HepG2 (cell line): ENCODE results near the gene NEK7. TPM values are rescaled to one million over a fixed set of nuclear protein-coding genes. Genes with fewer than 3 reads are reported as not detected.

Experiments
- ATAC-seq: fragments of 200-7000 bp; cut with Tn5 transposase; 3 replicates; pipeline ENCODE4 v1.9.1; 2020; ENCODE audit warnings: mild to moderate bottlenecking, moderate library complexity
- BruUV-seq: library from RNA; stranded (reverse); fragments of 400-500 nt; replicated peaks from 2 replicates; lab custom pipeline; 2021; lab: Mats Ljungman, UMichigan
- CTCF ChIA-PET: fragments of 300-600 bp; formaldehyde crosslinking; extraction: SDS; loops from one replicate; lab custom pipeline; 2021; ENCODE audit warnings: low total read pairs, inconsistent platforms, low intra/inter-chr PET ratio; lab: Yijun Ruan, JAX
- POLR2A ChIA-PET: fragments of 350-600 bp; sonication (Branson Sonifier 250); formaldehyde crosslinking; loops from one replicate; lab custom pipeline; 2020; ENCODE audit warnings: antibody characterized with exemption, inconsistent platforms; lab: Yijun Ruan, JAX
- DNase-seq: peaks from one replicate; pipeline ENCODE4 v3.0.0-alpha.2; 2015; ENCODE audit warnings: low spot score
- FAIRE-seq: peaks from 3 replicates; lab custom pipeline; 2011; peaks lifted over from hg19 to GRCh38; lab: Jason Lieb, UNC
- H2AFZ ChIP-seq: one replicate; pipeline ENCODE4 v1.6.1; 2011; ENCODE audit warnings: low read length, inconsistent platforms
- H3K27ac ChIP-seq: fragments of 300-600 bp; 3 replicates; pipeline ENCODE4 v1.8.0; 2011; ENCODE audit warnings: mixed run types, mild to moderate bottlenecking, mixed read lengths, low read length, inconsistent platforms; ENCODE audit not compliant: insufficient read depth; ENCODE audit errors: extremely low read length
- H3K27me3 ChIP-seq, 2 experiments: fragments of 200-600 bp in 1 of 2; 2 replicates in 1 of 2; 3 replicates in 1 of 2; pipeline versions ENCODE4 v1.6.0 to v1.8.0; 2011; ENCODE audit warnings: low read length in 2 of 2, mild to moderate bottlenecking in 2 of 2, moderate library complexity in 2 of 2, inconsistent platforms in 1 of 2; ENCODE audit not compliant: insufficient read depth in 2 of 2, control insufficient read depth in 1 of 2
- H3K36me3 ChIP-seq, 2 experiments: fragments of 200-600 bp in 1 of 2; replicated peaks in 1 of 2; 2 replicates in 1 of 2; 3 replicates in 1 of 2; pipeline versions ENCODE4 v1.5.1 to v1.8.0; 2011; ENCODE audit warnings: low read length in 2 of 2, inconsistent platforms in 1 of 2; ENCODE audit not compliant: insufficient read depth in 2 of 2, control insufficient read depth in 1 of 2
- H3K4me1 ChIP-seq: 2 replicates; pipeline ENCODE4 v1.5.1; 2012; ENCODE audit warnings: low read length, inconsistent platforms; ENCODE audit not compliant: insufficient read depth
- H3K4me2 ChIP-seq: 2 replicates; pipeline ENCODE4 v1.6.0; 2011; ENCODE audit warnings: low read depth, low read length, inconsistent platforms
- H3K4me3 ChIP-seq, 3 experiments: fragments of 200-600 bp in 1 of 3; sonication (generic), shearing (Covaris generic) in 1 of 3; replicated peaks in 1 of 3; 2 replicates each; pipeline ENCODE4 v1.5.1; 2011 to 2016; ENCODE audit warnings: low read length in 3 of 3, inconsistent platforms in 2 of 3, low read depth in 2 of 3, mild to moderate bottlenecking in 2 of 3, control low read depth in 1 of 3, mixed read lengths in 1 of 3; ENCODE audit not compliant: insufficient read depth in 1 of 3
- H3K79me2 ChIP-seq: one replicate; pipeline ENCODE4 v1.6.1; 2011; ENCODE audit warnings: low read length, inconsistent platforms; ENCODE audit not compliant: insufficient read depth
- H3K9ac ChIP-seq: 2 replicates; pipeline ENCODE4 v1.6.0; 2011; ENCODE audit warnings: mild to moderate bottlenecking, low read depth, low read length, inconsistent platforms; ENCODE audit not compliant: insufficient read depth
- H3K9me3 ChIP-seq: 2 replicates; pipeline ENCODE4 v1.5.1; 2012; ENCODE audit warnings: mild to moderate bottlenecking, low read length
- H4K20me1 ChIP-seq: 2 replicates; pipeline ENCODE4 v1.6.0; 2011; ENCODE audit warnings: inconsistent platforms, mild to moderate bottlenecking, low read length, moderate library complexity; ENCODE audit not compliant: insufficient read depth
- AGO1 ChIP-seq: fragments of 200-400 bp; formaldehyde crosslinking; IDR thresholded peaks from 2 replicates; pipeline ENCODE4 v1.6.1; 2017; ENCODE audit warnings: mild to moderate bottlenecking, low read depth, low read length, moderate library complexity; ENCODE audit not compliant: poor library complexity, severe bottlenecking
- CREB1 ChIP-seq, 2 experiments: fragments of 450-650 bp in 1 of 2; IDR thresholded peaks; 2 replicates each; pipeline ENCODE4 v1.6.1; 2016 to 2017; ENCODE audit warnings: control low read depth in 1 of 2, mild to moderate bottlenecking in 1 of 2, missing compliant biosample characterization in 1 of 2, missing genetic modification characterization in 1 of 2
- MEF2D ChIP-seq: sonication (generic); formaldehyde crosslinking; IDR thresholded peaks from 2 replicates; pipeline ENCODE4 v1.5.1; 2020; ENCODE audit warnings: mild to moderate bottlenecking, missing genetic modification reagents
- NR2F2 ChIP-seq: IDR thresholded peaks from 2 replicates; pipeline ENCODE4 v1.6.1; 2012; ENCODE audit warnings: low read depth, inconsistent platforms, borderline replicate concordance
- NRL ChIP-seq: sonication (generic); formaldehyde crosslinking; IDR thresholded peaks from 2 replicates; pipeline ENCODE4 v1.5.0; 2020; ENCODE audit warnings: missing genetic modification reagents, mild to moderate bottlenecking, moderate library complexity, borderline replicate concordance
- PRMT3 ChIP-seq: sonication (generic); formaldehyde crosslinking; IDR thresholded peaks from 2 replicates; pipeline ENCODE4 v1.8.1; 2022; ENCODE audit warnings: low read depth, mild to moderate bottlenecking, moderate library complexity, missing genetic modification reagents, borderline replicate concordance
- SAP130 ChIP-seq: IDR thresholded peaks from 2 replicates; pipeline ENCODE4 v1.6.1; 2016; ENCODE audit warnings: low read depth
- ZFP36L2 ChIP-seq: sonication (generic); formaldehyde crosslinking; IDR thresholded peaks from 2 replicates; pipeline ENCODE4 v1.4.0; 2020; ENCODE audit warnings: missing genetic modification reagents
- ZNF225 ChIP-seq: sonication (generic); formaldehyde crosslinking; IDR thresholded peaks from 2 replicates; pipeline ENCODE4 v1.4.0; 2020; ENCODE audit warnings: mild to moderate bottlenecking, missing genetic modification reagents
- ZNF841 ChIP-seq: sonication (generic); formaldehyde crosslinking; IDR thresholded peaks from 2 replicates; pipeline ENCODE4 v1.8.1; 2023; ENCODE audit warnings: missing genetic modification reagents, borderline replicate concordance
- WGBS: methylation state at CpG from one replicate; pipeline ENCODE4 v1.1.6; 2017; ENCODE audit warnings: low lambda C conversion rate; 5-methylcytosine and 5-hydroxymethylcytosine counted together
- in situ Hi-C: cut with HindIII; loops from 2 replicates; pipeline ENCODE4 v1.10.0; 2017; ENCODE audit warnings: low pct_unique_long_range_greater_than_20kb; ENCODE audit not compliant: extremely low pct_ligation_motif_present
- intact Hi-C: fragments of 100-400 bp; cut with micrococcal nuclease; formaldehyde crosslinking; loops from one replicate; pipeline ENCODE4 v1.10.0; 2022; ENCODE audit not compliant: unreplicated experiment
- polyA plus RNA-seq, 8 experiments: library from polyadenylated mRNA; depleted of rRNA in 3 of 8; stranded (reverse) in 7 of 8; unstranded in 1 of 8; fragments of >200 nt; fragmentation: Illumina TruSeq in 4 of 8; extraction: Trizol in 4 of 8; gene quantifications; 2 replicates each; pipeline versions ENCODE4 v1.2.1 to v1.2.3, GENCODE V29; 2011 to 2016; ENCODE audit warnings: low read depth in 4 of 8, missing spikeins in 1 of 8, mixed read lengths in 1 of 8; ENCODE audit not compliant: insufficient read depth in 1 of 8
- total RNA-seq, 5 experiments: library from RNA; depleted of rRNA; stranded (reverse); fragments of >200 nt; fragmentation: Illumina TruSeq; extraction: Trizol; gene quantifications; 2 replicates each; pipeline ENCODE4 v1.2.3, GENCODE V29; 2016; ENCODE audit warnings: low read depth in 1 of 5
- TF ChIP-seq, protein P1 (sequence below): sonication (generic); formaldehyde crosslinking; IDR thresholded peaks from 2 replicates; pipeline ENCODE4 v1.4.0; 2020; ENCODE audit warnings: missing genetic modification reagents

The NEK7 gene
- total and polyA plus RNA-seq, 2 of the 13 experiments (the other 11 are each of a cell fraction or from before 2014, with no cell fraction given) = 18.1 to 19.2 TPM

DNA sequence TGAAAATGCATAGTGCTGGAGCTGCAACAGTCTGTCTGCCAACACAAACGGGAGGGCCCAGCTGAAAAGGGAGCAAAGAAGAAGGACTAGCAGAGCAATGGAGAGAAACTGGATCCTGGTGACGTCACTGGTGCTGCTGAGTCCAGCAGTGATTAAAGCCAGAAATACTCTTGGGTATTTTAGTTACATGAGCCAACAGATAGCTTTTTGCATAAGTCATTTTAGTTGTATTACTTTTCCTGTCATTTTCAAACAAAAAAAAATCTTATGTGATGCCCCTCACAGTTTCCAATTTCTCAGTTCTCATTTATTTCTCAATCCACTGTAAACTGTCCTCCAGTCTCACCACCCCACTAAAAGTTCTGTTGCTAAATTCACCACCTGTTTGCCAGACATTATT lies 38.7 kb upstream of the NEK7 start (continued):
- TF ChIP-seq, protein P1, sequence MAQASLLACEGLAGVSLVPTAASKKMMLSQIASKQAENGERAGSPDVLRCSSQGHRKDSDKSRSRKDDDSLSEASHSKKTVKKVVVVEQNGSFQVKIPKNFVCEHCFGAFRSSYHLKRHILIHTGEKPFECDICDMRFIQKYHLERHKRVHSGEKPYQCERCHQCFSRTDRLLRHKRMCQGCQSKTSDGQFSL = no peak
- TF ChIP-seq CREB1 (IDR thresholded peaks at IDR 0.05) = peak; percentile 95
- TF ChIP-seq CREB1 (CRISPR knock-in tag; IDR thresholded peaks at IDR 0.05) = no peak
- TF ChIP-seq, all 625 proteins: peak for 2

DNA sequence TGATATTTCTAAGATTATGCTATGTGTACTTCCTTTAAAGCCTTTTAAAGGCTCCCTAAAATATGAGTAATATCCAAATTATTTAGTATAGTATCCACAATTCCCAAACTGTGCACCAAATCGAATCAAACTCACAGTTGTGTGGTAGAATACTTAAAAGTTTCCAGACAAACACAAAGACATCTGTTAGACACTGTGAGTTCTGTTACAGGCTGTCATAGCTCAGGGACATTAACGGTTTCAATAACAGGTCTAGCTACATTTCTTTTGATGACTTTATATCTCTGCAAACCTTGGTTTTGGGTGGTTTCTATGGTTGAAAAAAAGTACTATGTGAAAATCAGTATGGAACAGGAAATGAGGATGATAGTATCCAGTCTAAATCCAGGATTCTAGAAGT lies 36.9 kb upstream of the NEK7 start:
- Histone ChIP-seq H3K36me3 (no peaks in the 10 kb centered on the region), H3K4me2 (no peak overlapping the region), H3K79me2 (no peaks in the 10 kb centered on the region), H2AFZ (no peak overlapping the region), H3K4me3 (no peak overlapping the region), H3K27ac (no peak overlapping the region), H3K27me3 (no peaks in the 10 kb centered on the region; a peak in 1 of 5 replicates)
- CTCF ChIA-PET = no interaction called here
- no TSS peak for BruUV-seq
- intact Hi-C loops = no loop called here
- no peak for FAIRE-seq
- TF ChIP-seq SAP130 (CRISPR knock-in tag) = no peak
- no peak for TF ChIP-seq AGO1
- TF ChIP-seq PRMT3 (CRISPR knock-in tag) = no peak
- no peak for TF ChIP-seq NRL (CRISPR knock-in tag)
- no peak for TF ChIP-seq MEF2D
- no peak for TF ChIP-seq ZNF841
- no peak for TF ChIP-seq ZFP36L2
- no peak for TF ChIP-seq ZNF225
- no peak for TF ChIP-seq NR2F2
- TF ChIP-seq, all 625 proteins: peak for 0
- WGBS = 29% methylated on average over 2 of the region's 2 CpGs
- Histone ChIP-seq H3K9ac (no peak overlapping the region), H3K4me1 (no peaks in the 10 kb centered on the region), H4K20me1 (no peaks in the 10 kb centered on the region), H3K9me3 (no peaks in the 10 kb centered on the region)
- POLR2A ChIA-PET = no interaction called here
- in situ Hi-C loops = no loop called here
- no peak for DNase-seq
- ATAC-seq = no peak
